ENCODE measurements around the gene PRKCA.

DNA sequence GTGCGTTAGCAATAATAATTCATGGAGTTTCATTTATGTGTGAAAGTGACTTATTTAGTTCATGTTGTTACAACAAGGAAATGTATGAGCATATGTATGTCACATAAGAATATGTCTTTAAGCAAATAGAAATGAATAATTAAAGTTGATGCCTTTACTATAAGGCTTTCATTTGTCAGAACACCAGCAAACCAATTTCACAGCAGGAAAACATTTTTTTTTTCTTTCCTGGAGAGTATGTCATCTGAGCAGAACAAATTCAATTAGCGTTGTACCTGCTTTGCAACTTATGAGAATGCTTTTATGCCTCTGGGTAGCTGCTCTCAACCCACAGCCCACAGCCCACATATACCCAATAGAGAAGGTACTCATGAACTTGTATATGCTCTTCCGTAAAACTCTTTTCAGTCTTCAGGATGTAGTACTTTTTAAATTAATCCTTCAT lies 46.9 kb upstream of the PRKCA start:
- TF ChIP-seq, protein P1, sequence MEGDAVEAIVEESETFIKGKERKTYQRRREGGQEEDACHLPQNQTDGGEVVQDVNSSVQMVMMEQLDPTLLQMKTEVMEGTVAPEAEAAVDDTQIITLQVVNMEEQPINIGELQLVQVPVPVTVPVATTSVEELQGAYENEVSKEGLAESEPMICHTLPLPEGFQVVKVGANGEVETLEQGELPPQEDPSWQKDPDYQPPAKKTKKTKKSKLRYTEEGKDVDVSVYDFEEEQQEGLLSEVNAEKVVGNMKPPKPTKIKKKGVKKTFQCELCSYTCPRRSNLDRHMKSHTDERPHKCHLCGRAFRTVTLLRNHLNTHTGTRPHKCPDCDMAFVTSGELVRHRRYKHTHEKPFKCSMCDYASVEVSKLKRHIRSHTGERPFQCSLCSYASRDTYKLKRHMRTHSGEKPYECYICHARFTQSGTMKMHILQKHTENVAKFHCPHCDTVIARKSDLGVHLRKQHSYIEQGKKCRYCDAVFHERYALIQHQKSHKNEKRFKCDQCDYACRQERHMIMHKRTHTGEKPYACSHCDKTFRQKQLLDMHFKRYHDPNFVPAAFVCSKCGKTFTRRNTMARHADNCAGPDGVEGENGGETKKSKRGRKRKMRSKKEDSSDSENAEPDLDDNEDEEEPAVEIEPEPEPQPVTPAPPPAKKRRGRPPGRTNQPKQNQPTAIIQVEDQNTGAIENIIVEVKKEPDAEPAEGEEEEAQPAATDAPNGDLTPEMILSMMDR (IDR thresholded peaks at IDR 0.05): no peak
- TF ChIP-seq ZFX (IDR thresholded peaks at IDR 0.05; ENCODE audit: borderline replicate concordance): no peak
